Kidney epithelial cell (primary cell): ENCODE data around the gene MTF2. TPM values are rescaled to one million over a fixed set of nuclear protein-coding genes. Genes with fewer than 3 reads are reported as not detected.
A peak's percentile ranks its signal among the peaks of the same experiment; 100 is the strongest.

ENCODE experiments used
- DNase-seq: peaks from one replicate; pipeline ENCODE4 v3.0.0-alpha.2; 2010; ENCODE audit warnings: low read depth
- H3K27me3 ChIP-seq: 2 replicates; pipeline ENCODE4 v1.6.0; 2011; ENCODE audit warnings: low read length; ENCODE audit not compliant: control insufficient read depth, insufficient read depth
- H3K36me3 ChIP-seq: 2 replicates; pipeline ENCODE4 v1.5.1; 2011; ENCODE audit warnings: low read length; ENCODE audit not compliant: control insufficient read depth, insufficient read depth
- H3K4me3 ChIP-seq: 2 replicates; pipeline ENCODE4 v1.5.1; 2011; ENCODE audit warnings: low read depth, mild to moderate bottlenecking, control low read depth, low read length
- total RNA-seq: library from RNA; depleted of rRNA; stranded (reverse); fragments of >200 nt; gene quantifications from 2 replicates; pipeline ENCODE4 v1.2.3, GENCODE V29; 2015
- TF ChIP-seq, protein P1 (sequence below): IDR thresholded peaks from 2 replicates; pipeline ENCODE4 v1.5.1; 2011; ENCODE audit warnings: mild to moderate bottlenecking, moderate library complexity, low read length, control low read depth, inconsistent platforms; ENCODE audit not compliant: insufficient read depth, poor library complexity, severe bottlenecking

The MTF2 gene
- total RNA-seq, 1 donor from 2014 or later = 18.1 TPM

GRCh38 chr1:93051961-93052360, 27.1 kb upstream of the MTF2 start:
- no peak for DNase-seq

DNA sequence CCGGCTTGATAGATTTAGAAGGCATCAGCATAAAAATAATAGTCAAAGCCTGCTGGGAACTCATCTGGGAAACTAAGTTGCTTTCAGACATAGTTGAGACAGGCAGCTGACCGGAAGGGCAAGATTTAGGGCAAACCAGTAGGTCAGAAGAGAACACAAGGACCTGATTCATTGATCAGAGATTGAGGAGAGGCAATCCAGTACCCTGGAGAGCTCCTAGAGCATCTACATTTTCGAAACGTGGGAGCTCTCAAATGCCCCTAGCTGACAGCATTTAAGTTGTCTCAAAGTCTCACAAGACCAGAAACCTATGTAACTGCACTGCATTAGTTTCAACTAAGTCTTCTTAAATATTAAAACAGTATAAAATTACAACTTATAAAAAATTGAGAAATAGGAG, 22.9 kb upstream of the MTF2 start:
- Histone ChIP-seq H3K36me3 (no peaks in the 10 kb centered on the region), H3K4me3 (no peak overlapping the region), H3K27me3 (peaks cover 2% of the 10 kb centered on the region)
- TF ChIP-seq, protein P1, sequence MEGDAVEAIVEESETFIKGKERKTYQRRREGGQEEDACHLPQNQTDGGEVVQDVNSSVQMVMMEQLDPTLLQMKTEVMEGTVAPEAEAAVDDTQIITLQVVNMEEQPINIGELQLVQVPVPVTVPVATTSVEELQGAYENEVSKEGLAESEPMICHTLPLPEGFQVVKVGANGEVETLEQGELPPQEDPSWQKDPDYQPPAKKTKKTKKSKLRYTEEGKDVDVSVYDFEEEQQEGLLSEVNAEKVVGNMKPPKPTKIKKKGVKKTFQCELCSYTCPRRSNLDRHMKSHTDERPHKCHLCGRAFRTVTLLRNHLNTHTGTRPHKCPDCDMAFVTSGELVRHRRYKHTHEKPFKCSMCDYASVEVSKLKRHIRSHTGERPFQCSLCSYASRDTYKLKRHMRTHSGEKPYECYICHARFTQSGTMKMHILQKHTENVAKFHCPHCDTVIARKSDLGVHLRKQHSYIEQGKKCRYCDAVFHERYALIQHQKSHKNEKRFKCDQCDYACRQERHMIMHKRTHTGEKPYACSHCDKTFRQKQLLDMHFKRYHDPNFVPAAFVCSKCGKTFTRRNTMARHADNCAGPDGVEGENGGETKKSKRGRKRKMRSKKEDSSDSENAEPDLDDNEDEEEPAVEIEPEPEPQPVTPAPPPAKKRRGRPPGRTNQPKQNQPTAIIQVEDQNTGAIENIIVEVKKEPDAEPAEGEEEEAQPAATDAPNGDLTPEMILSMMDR = no peak
- DNase-seq = no peak

More at GRCh38 chr1:93051961-93052360, 27.1 kb upstream of the MTF2 start:
- Histone ChIP-seq H3K27me3 (no peaks in the 10 kb centered on the region), H3K4me3 (no peak overlapping the region), H3K36me3 (no peaks in the 10 kb centered on the region)
- TF ChIP-seq, protein P1 = no peak

DNA sequence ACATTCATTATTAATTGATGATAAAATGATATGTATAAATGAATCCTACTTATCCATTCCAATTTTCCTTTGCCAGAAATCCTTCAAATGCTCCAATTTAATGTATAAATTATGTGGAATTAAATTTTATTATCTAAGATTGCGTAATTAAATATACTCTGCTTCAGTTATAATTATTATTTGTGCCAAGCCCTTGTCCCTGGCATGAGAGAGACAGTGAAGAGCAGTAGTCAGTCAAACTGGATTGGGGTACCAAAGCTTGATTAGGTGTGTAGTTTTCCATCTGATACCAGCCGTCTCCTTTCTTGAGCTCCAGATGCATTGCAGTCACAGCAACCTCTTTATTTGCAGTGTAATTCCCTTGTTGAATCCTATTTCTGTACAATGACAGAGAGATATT, 22.4 kb upstream of the MTF2 start:
- peaks cover 2% of the 10 kb centered on the region for H3K27me3 ChIP-seq
- no peaks in the 10 kb centered on the region for H3K36me3 ChIP-seq
- TF ChIP-seq, protein P1 = no peak

GRCh38 chr1:93061895-93062792, 16.9 kb upstream of the MTF2 start:
- TF ChIP-seq, protein P1 = peak; percentile 47
- Histone ChIP-seq H3K36me3 (no peaks in the 10 kb centered on the region), H3K4me3 (no peak overlapping the region), H3K27me3 (peaks cover 2% of the 10 kb centered on the region)
- no peak for DNase-seq

More for the DNA sequence above, 22.4 kb upstream of the MTF2 start:
- DNase-seq = no peak
- H3K4me3 ChIP-seq = no peak overlapping the region

DNA sequence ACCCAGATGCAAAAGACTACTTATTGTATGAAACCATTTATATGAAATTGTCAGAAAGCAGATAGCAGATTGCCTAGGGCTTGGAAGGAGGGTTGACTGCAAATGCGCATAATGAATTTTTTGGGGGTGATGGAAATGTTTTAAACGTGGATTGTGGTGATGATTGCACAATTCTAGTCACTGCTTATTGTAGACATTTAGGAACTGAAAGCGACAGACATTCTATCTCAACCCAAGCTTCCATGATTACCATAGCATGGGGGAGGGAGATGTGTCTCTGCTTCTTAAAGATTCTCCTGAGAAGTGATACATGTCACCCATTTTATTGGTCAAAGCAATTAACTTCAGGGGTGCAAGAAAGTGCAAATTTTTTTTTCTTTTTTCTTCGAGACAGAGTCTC, 2.8 kb upstream of the MTF2 start:
- Histone ChIP-seq H3K36me3 (no peaks in the 10 kb centered on the region), H3K4me3 (no peak overlapping the region), H3K27me3 (no peaks in the 10 kb centered on the region)
- no peak for DNase-seq
- TF ChIP-seq, protein P1 = no peak
